KBM-7 (cell line): ENCODE measurements around the gene ACE2.

ENCODE experiments used
- DNase-seq: peaks from one replicate; pipeline ENCODE4 v3.0.0-alpha.2; 2015
- in situ Hi-C: fragments of 300-500 bp; cut with MboI; formaldehyde crosslinking; loops from 2 replicates; pipeline ENCODE4 v1.14.3; 2020; ENCODE audit warnings: low sequenced_read_pairs, low pct_unique_long_range_greater_than_20kb, mixed read lengths

ACE2 gene

DNA sequence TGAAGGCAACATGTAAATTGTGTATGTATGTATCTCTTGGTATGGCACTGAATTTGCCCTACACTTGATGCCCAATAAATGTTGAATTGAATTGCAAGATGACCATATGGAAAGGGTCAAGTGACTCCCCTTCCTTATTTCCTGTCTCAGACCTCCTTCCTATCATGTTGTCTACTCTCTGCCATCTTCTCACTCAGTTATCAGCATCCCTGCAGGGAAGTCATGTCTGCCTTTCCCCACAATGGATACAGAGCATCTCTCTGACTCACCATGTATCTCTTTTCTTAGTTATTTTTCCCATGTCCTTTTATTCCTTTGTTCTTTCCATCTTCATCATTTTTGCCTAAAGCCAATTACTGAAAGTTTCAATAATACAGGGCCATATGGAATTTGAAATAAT lies 77.7 kb downstream of the ACE2 start:
- in situ Hi-C loops = no loop called here
- DNase-seq = no peak

DNA sequence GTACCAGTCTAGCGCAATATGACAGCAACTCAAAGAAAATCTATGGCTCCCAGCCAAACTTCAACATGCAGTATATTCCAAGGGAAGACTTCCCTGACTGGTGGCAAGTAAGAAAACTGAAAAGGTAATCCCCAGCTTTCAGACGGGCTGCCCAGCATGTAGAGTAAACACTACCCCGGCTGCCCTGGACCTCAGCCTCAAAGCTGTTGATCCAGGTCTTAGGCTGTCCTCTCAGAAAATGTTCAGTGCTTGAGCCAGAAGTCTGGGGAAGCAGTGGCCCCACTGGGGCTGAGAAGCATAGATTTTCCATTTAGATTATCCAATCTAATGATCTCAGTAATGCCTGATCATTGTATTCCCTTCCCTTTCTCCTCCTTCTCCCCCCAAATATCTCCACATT lies 78.3 kb downstream of the ACE2 start:
- DNase-seq = no peak
- in situ Hi-C loops = no loop called here

DNA sequence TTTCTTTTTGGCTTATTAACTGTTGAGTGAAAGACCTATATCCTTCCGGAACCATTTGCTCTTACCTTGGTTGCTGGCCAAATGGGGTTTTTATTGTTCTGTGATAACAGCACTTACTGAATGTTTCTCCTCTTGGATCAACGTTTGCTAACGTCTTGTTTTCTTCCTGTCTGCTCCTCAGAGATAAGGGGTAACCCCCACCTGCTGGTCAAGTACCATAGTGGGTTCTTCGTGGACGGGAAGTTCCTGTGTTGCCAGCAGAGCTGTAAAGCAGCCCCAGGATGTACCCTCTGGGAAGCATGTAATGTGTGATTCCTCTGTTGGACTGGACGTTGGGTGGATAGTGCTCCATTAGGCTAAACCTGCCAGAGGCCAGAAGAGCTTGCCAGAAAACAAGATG lies 84.8 kb downstream of the ACE2 start:
- in situ Hi-C loops = no loop called here
- peak; percentile 80 for DNase-seq

DNA sequence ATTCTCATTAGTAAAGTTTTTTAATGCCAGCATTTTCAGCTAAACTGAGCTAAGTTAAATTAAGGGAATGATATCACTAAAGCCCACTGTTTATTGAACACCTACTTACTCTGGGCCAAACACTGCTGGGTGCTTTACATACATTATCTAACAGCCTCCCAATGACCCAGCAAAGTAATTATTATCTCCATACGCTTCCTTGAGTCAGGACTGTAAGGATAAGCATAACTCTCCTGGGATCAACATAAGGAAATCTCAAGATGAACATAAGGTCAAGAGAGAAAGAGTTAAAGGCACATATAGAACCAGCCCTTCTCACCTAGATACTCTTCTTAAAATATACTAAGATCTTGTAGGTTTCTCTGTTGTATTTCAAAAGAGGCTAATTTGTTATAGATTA lies 86.5 kb downstream of the ACE2 start:
- no peak for DNase-seq
- in situ Hi-C loops = no loop called here

DNA sequence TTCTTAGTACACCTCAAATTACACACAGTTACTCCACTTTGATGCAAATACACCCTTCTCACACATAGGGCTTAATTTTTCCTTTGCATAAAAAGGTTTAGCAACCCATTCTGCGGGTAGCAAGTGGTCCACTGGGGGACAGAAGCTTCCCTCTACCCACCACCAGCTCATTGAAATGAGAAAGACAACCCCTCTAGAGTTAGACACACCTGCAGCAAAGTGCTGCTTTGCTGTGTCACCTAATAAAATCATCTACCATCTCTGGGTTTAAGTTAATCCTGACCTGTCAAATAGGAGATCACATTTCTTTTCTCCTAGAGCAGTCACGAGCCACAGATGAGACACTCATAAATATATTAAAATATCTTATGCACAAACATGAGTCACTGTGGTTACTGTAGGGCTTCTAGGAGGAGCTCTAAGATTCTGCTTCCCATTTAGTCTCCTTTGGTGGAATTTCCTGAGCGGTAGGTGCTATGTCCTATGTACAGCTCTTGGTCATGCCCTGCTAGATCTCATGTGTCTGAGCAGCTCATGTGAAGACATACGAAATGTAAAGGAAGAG lies 88.3 kb downstream of the ACE2 start:
- DNase-seq = no peak
- in situ Hi-C loops = no loop called here

DNA sequence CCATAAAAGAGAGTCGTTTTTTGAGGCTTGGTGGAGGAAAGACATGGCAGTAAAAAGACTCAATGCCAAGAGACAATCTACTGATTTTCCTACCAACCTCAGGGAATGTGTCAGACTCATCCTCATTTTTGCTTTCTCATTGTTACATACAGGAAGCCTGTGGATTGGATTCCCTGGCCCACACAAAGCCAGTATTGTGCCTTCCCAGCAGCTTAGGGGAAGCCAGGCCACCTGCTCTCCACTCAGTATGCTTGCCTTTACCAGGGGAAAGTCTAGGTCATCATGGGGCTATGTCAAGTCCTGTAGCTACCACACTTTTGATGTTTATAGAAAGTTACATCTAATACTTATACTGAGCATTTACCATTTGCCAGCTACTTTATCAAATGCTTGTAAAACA lies 89.2 kb downstream of the ACE2 start:
- in situ Hi-C loops = no loop called here
- no peak for DNase-seq
